Measurements from ENCODE around the gene KCND3. TPM values are rescaled to one million over a fixed set of nuclear protein-coding genes. Genes with fewer than 3 reads are reported as not detected.

The KCND3 gene
- total RNA-seq, 4 donors from 2014 or later, result 6.9 to 11.7 (median 9.5) TPM

DNA sequence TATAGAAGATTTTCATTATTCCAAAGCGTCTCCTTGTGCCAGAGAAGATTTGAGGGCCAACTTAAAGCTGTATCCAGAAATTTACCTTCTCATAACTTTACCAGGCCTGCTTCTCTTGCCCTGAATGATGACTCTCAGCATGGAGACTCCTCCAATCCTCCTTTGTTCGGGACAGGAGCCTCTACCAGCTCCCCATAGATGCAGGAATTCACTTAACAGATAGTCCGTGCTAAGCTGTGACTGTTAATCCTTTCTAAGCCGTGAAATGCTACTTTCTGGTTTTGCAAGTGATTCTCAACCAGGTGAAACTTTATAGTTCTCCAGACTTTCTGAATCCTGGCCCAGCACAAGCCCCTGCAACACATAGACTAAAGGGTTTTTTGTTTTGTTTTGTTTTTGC is 31.8 kb upstream of the KCND3 start:
- TF ChIP-seq, protein P1, sequence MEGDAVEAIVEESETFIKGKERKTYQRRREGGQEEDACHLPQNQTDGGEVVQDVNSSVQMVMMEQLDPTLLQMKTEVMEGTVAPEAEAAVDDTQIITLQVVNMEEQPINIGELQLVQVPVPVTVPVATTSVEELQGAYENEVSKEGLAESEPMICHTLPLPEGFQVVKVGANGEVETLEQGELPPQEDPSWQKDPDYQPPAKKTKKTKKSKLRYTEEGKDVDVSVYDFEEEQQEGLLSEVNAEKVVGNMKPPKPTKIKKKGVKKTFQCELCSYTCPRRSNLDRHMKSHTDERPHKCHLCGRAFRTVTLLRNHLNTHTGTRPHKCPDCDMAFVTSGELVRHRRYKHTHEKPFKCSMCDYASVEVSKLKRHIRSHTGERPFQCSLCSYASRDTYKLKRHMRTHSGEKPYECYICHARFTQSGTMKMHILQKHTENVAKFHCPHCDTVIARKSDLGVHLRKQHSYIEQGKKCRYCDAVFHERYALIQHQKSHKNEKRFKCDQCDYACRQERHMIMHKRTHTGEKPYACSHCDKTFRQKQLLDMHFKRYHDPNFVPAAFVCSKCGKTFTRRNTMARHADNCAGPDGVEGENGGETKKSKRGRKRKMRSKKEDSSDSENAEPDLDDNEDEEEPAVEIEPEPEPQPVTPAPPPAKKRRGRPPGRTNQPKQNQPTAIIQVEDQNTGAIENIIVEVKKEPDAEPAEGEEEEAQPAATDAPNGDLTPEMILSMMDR (IDR thresholded peaks at IDR 0.05), result no peak
- ATAC-seq (ENCODE audit: low FRiP score) (no peak), DNase-seq (ENCODE audit: low spot score) (no peak)

DNA sequence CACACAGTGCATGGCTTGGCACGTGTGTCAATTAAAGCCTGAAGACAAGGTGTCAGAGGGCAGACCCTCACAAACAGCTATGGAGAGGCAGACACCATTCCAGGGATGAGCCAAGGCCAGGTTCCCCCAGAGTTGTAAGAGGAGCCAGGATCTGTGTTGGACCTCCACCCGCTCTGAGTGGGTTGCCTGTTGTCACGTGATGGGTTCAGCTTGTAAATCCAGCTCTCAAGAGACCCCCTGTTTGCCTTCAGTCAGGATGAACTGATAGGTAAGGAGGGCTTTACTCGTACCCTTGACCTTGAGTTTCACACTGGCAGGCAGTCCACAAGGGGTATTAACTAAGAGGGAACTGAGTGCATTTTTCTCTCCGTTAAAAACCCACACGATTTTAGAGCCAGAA is 27.7 kb upstream of the KCND3 start:
- ATAC-seq (ENCODE audit: low FRiP score) (no peak), DNase-seq (ENCODE audit: low spot score) (no peak)
- TF ChIP-seq, protein P1 (IDR thresholded peaks at IDR 0.05), result no peak

DNA sequence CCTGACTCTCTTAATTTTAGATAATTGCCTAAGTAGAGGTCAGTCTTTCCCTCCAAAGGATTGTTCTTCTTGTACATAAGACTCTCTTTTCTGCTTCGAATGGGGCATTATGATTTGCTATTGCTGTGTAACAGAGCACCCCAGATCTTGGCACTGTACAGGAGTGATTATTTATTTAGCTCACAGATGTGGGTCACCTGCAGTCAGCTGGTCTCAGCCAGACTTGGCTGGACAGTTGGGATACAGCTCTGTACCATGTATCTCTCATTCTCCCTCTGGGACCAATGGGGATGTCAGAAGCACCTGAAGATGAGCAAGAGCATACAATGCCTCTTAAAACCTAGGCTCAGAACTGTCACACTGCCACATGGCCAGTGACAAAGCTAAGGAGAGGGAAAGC is 23.4 kb upstream of the KCND3 start:
- TF ChIP-seq, protein P1 (IDR thresholded peaks at IDR 0.05), result no peak
- DNase-seq (ENCODE audit: low spot score), result no peak
- no peak for ATAC-seq (ENCODE audit: low FRiP score)

DNA sequence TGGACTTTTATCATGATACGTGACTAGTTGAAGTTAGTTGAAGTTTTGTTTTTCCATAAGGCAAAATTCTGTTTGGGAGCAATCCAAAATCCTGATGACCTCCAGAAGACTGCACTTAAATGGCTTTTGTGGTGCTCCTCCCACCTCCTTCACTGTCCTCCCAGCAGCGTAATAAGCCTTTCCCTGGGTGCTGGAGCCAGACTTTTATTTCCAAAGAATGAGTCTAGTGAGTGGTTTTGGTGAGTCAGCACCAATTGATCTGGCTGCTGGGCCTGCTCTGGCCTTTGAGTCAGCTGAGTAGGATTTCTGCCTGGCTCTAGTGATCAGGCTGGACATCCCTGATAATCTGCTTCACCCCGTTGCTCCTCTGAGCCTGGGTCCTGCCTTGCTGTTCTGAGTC is 21.7 kb upstream of the KCND3 start:
- ATAC-seq (ENCODE audit: low FRiP score) (peak; percentile 75), DNase-seq (ENCODE audit: low spot score) (no peak)
- TF ChIP-seq, protein P1 (IDR thresholded peaks at IDR 0.05), result no peak

DNA sequence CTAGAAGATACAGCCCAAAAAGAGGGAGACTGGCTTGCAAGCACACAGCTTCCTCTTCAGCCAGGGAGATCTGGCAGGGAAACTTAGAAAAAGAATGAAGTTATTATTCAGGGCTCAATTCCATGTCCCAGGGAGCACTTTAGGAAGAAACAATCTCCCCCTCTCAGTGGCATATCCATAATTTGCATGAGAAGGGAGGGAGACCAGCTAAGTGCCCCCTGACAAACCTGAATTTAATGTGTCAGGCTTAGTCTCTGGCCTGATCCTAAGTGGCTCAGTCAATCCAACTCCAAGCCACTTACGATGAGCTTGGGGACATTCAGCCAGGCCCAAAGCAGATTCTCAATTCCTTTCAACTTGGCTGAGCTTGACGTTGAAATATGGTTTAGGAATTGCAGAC is 17.7 kb upstream of the KCND3 start:
- TF ChIP-seq, protein P1 (IDR thresholded peaks at IDR 0.05), result no peak
- no peak for ATAC-seq (ENCODE audit: low FRiP score)
- DNase-seq (ENCODE audit: low spot score), result no peak

DNA sequence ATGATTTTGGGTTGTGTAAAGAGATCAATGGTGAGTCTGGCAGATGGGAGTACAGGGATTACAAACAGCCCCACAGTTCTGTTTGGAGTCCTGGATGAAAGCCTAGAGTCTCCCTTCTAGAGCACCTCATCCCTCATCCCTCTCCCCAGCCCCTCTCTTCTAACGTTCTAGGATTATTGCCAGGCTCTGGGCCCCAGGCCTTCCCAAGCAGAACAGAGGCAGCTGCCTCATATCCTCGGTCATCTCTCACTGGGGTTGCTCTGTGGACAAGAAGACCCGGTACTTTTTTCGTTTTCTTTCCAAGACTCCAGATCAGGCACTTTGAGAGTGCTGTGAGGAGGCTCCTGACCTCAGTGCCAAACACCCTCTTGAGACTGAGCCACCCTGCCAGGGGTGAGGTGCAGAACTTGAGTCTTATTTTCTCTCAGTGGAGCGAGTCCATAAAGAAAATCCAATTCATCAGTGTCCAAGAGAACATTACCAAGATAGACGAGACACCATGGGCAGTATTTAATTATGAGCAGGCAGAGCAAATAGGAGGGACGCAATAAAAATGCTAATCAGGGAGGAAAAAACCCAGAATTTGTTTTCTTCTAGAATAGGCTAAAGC is 17.1 kb upstream of the KCND3 start:
- TF ChIP-seq, protein P1 (IDR thresholded peaks at IDR 0.05), result no peak
- ATAC-seq (ENCODE audit: low FRiP score) (no peak), DNase-seq (ENCODE audit: low spot score) (no peak)

DNA sequence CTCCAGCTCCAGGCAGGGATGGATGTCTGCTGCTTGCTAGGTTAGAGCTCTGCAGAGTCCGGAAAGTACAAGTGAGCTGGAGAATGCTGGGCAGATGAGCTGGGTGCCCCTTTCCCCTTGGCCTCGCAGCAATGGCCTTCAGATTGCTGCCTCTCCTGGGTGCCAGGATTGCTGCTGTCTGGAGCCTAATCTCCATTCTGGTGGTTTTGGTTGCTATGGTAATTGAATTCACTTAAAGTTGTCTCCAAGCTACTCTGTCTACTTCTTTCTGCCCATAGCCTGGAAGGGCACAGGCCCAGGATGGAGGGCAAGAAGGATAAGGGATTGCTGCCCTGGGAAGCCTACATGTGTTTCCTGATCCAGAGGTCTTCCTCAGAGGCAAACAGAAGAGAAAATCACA is 14.6 kb upstream of the KCND3 start:
- no peak for DNase-seq (ENCODE audit: low spot score)
- TF ChIP-seq, protein P1 (IDR thresholded peaks at IDR 0.05), result no peak
- no peak for ATAC-seq (ENCODE audit: low FRiP score)

Measured in omental fat pad (tissue), 4 donors.